LNCAP (cell line): Measurements from ENCODE around the gene AKT2.

Source experiments
- TF ChIP-seq, protein P1 (sequence below): fragments of 450-650 bp; IDR thresholded peaks from 2 replicates; pipeline ENCODE4 v1.5.1; 2017; ENCODE audit warnings: mild to moderate bottlenecking

AKT2 gene

DNA sequence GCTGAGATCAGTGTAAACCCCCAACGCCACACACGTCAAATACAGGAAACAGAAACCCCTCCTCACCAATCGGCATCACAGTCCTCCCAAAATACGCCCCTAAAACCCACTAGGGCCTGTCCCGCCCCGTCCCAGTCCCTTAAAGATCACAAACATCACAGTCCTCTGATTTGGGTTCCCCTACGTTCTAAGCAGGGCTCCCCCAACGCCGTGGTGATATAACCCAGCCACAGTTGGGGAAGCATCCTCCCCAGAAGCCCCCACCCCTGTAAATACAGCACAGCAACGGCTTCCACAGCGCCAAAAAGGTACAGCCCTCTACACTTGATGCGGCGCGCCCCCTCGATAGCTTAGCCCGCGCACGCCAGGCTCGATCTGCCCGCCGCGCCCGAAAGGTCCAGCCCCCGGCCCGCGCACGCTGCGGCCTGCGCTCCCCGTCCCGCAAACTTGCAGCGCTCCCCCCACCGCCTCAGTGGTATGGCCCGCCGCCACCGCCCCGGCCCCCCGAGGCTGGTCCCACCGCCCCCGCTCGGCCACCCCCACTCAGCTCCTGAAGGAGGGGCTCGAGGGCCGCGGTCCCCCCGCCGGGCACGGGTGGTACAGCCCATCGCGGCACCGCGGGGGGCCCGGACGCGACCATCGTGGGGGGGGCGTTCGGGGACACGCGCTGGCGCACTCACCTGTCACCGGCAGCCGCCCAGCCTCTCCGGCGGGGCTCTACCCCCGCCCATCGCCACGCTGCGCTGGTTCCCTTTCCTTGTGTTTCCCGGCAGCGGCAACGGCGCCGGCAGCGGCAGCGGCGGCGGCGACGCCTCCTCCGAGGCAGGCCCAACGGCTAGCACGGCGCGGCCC lies at the start of gene AKT2:
TSS of gene AKT2 (minus strand) at position 845 of the 852 bp plus-strand sequence. CDS start 20,078 bp downstream, outside the sequence.
- TF ChIP-seq, protein P1, sequence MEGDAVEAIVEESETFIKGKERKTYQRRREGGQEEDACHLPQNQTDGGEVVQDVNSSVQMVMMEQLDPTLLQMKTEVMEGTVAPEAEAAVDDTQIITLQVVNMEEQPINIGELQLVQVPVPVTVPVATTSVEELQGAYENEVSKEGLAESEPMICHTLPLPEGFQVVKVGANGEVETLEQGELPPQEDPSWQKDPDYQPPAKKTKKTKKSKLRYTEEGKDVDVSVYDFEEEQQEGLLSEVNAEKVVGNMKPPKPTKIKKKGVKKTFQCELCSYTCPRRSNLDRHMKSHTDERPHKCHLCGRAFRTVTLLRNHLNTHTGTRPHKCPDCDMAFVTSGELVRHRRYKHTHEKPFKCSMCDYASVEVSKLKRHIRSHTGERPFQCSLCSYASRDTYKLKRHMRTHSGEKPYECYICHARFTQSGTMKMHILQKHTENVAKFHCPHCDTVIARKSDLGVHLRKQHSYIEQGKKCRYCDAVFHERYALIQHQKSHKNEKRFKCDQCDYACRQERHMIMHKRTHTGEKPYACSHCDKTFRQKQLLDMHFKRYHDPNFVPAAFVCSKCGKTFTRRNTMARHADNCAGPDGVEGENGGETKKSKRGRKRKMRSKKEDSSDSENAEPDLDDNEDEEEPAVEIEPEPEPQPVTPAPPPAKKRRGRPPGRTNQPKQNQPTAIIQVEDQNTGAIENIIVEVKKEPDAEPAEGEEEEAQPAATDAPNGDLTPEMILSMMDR, result no peak

DNA sequence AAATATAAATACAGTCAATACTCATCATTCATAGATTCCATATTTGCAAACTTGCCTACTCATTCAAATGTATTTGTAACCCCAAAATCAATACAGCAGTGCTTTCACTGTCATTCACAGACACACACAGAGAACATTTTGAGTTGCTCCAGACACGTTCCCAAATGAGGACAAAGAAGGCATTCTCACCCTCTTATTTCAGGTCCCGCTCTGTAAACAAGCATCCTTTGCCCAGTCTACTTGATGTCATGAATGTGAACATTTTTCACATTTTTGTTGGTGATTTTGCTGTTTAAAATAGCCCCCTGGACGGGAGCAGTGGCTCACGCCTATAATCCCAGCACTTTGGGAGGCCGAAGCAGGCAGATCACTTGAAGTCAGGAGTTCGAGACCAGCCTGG lies 47.5 kb upstream of the AKT2 start:
- TF ChIP-seq, protein P1, result no peak

DNA sequence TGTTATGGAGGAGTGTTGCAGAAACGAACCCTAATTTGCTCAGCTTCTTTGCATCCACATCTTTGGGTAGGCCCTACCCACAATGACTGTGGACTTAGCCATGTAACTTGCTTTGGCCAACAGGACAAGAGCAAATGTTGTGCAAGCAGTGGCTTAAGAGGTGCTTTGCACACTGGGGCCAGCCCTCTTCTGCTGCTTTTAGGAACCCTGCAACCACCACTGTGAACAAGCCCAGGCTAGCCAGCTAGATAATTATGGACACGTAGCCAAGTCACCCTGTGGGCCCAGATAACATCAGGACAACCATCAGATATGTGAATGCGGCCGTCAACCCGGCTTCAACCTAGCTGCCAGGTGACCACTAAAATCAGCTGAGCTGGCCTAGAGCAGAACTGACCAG lies 45.9 kb upstream of the AKT2 start:
- TF ChIP-seq, protein P1, result no peak

DNA sequence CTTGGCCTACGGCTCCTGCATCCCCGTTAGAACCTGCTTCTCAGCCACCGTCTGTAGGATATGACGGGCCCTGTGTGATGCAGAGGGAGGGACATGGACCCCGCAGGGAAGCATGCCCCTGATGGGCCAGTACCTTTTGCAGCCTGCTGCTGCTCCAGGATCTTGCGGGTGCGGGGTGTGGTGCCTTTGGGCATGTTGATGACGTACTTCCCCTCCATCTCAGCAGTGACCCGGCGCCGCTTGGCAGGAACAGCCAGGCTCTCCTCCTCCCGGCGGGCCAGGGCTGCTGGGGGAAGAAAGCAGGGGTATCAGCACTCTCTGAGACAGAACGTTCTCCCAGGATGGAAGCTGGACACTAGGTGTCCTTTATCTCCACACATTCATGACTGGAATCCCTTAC lies 41.1 kb upstream of the AKT2 start:
- TF ChIP-seq, protein P1, result no peak

DNA sequence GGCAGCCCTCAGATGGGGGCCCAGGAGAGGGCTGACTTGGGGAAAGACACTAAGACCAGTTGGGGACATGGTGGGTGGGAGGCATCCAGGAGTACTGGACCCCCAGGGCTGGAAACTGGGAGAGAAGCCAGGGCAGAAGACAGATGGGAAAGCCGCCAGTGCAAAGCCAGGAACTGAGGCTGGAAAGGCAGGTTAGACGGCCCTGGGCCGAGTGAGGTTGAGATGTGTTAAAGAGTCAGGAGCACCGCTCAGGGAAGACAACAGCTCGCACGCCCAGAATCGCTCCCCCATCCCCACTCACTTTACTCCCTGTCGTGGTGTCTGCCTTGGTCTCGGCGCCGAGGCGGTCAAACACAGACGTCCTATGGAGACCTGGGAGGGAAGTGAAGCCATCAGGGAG lies 38.6 kb upstream of the AKT2 start:
- TF ChIP-seq, protein P1, result no peak

DNA sequence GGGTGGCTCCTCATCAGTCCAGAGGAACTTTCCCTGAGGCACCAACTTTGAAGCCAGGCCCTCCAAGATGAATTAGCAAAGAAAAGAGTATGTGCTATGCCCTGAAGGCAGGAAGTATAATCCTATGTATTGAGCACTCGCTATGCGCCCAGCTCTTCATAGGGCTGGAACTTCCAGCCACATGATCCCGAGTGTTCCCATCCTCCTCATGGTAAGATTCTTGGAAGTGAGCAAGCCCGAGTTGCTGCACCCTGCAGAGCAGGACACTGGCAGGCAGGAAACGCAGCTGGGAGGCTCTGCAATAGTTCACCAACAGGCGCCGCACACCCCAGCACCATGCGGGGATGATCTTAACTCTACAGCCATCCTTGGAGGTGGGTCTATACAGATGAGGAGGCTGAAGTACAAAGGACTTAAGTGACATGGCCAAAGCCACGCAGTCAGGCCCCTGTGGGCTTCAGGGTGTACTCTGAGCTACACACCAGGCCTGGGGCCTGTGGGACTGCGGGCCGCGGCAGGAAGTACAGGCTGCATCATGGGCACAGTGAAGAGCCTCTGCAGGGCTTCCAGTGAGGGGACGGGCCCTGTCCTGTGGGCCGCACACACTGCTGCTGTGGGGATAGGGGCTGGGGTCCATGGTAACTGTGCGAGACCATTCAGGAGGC lies 37.9 kb upstream of the AKT2 start:
- TF ChIP-seq, protein P1, result no peak

DNA sequence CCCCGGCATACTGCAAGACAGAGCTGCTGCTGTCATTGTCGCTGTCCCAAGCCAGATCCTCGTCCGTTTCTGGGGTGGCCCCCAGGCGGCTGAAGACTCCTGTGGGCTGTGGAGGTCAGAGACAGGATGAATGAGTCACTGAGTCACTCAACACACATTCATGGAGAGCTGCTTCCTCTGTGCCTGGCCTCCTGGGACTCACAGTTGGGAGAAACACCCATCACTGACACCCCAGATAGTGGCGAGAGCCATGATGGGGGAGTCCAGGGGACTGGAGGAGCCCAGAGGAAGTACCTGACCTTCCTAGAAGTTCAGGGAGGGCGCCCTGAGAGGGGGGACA lies 37.1 kb upstream of the AKT2 start:
- TF ChIP-seq, protein P1, result no peak
